ENCODE results near the gene NR1H2.

DNA sequence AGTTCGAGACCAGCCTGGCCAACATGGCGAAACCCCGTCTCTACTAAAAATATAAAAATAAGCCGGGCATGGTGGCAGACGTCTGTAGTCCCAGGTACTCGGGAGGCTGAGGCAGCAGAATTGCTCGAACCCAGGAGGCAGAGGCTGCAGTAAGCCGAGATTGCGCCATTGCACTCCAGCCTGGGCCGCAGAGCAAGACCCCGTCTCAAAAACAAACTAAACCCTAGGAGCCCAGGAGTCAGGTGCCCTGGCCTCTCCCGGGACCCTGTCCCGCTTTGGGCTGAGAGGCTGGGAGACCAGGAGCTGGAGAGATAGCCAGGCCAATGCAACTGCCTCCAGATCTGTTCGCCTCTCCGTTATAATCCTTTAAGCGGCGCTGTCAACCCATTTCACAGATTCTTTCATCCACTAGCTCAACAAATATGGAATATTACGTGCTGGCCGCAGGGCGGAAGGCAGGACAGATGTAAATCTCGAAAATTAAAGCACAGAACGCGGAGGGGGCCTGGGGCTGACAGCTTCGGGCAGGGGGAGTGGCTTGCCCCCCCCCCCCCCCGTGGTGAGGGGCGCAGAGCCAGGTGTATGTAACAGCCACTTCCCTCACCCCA lies 51.2 kb downstream of the NR1H2 start:
- TF ChIP-seq POLR2AphosphoS5 (IDR thresholded peaks at IDR 0.05; ENCODE audit: low read depth, low read length): no peak
- no peak for TF ChIP-seq POLR2A (IDR thresholded peaks at IDR 0.05; ENCODE audit: low read depth, low read length)
- TF ChIP-seq TAF1 (IDR thresholded peaks at IDR 0.05; ENCODE audit: borderline replicate concordance, low read depth, low read length): no peak

Data from GM12892 (cell line).